K562 (cell line): Measurements from ENCODE around the gene LRRC25. TPM values are rescaled to one million over a fixed set of nuclear protein-coding genes. Genes with fewer than 3 reads are reported as not detected.

Experiments
- ARNT ChIP-seq, 2 experiments: fragments of 450-650 bp; IDR thresholded peaks; 2 replicates each; pipeline ENCODE4 v1.6.1; 2016; ENCODE audit warnings: mild to moderate bottlenecking in 1 of 2
- E2F3 ChIP-seq: fragments of 250-450 bp; sonication (Bioruptor Pico); IDR thresholded peaks from 2 replicates; pipeline ENCODE4 v1.4.0; 2020; ENCODE audit warnings: mild to moderate bottlenecking
- HDAC1 ChIP-seq, 2 experiments: fragments of 450-650 bp; IDR thresholded peaks; 2 replicates each; pipeline ENCODE4 v1.6.1; 2016 to 2017; ENCODE audit warnings: inconsistent platforms in 1 of 2, mild to moderate bottlenecking in 1 of 2, moderate library complexity in 1 of 2
- HDAC3 ChIP-seq: fragments of 450-650 bp; IDR thresholded peaks from 2 replicates; pipeline ENCODE4 v1.6.1; 2018; ENCODE audit warnings: borderline replicate concordance, mild to moderate bottlenecking, moderate library complexity; ENCODE audit not compliant: partially characterized antibody
- HDAC8 ChIP-seq: fragments of 450-650 bp; IDR thresholded peaks from 2 replicates; pipeline ENCODE4 v1.6.1; 2016; ENCODE audit warnings: mild to moderate bottlenecking, missing genetic modification characterization, moderate library complexity, missing compliant biosample characterization
- HINFP ChIP-seq: fragments of 450-650 bp; conservative IDR thresholded peaks from 2 replicates; pipeline ENCODE4 v1.6.1; 2016; ENCODE audit warnings: missing genetic modification characterization, low read depth, mild to moderate bottlenecking, control low read depth, missing compliant biosample characterization
- HMG20B ChIP-seq: fragments of 250-450 bp; sonication (Bioruptor Pico); IDR thresholded peaks from 2 replicates; pipeline ENCODE4 v1.5.0; 2021; ENCODE audit warnings: mild to moderate bottlenecking
- HNRNPL ChIP-seq: fragments of 200-400 bp; formaldehyde crosslinking; IDR thresholded peaks from 2 replicates; pipeline ENCODE4 v1.6.1; 2017; ENCODE audit warnings: low read depth, mild to moderate bottlenecking, low read length
- MBD2 ChIP-seq: sonication (generic); IDR thresholded peaks from 2 replicates; pipeline ENCODE4 v1.6.1; 2016; ENCODE audit warnings: low read depth, borderline replicate concordance
- MECOM ChIP-seq: fragments of 250-450 bp; sonication (Bioruptor Pico); IDR thresholded peaks from 2 replicates; pipeline ENCODE4 v1.8.0; 2022; ENCODE audit warnings: inconsistent platforms
- PKNOX1 ChIP-seq: fragments of 450-650 bp; IDR thresholded peaks from 2 replicates; pipeline ENCODE4 v1.6.1; 2016
- PTBP1 ChIP-seq: fragments of 200-400 bp; formaldehyde crosslinking; IDR thresholded peaks from 2 replicates; pipeline ENCODE4 v1.6.1; 2017; ENCODE audit warnings: low read depth, low read length
- RBFOX2 ChIP-seq: fragments of 200-400 bp; formaldehyde crosslinking; IDR thresholded peaks from 2 replicates; pipeline ENCODE4 v1.6.1; 2017; ENCODE audit warnings: low read depth, mild to moderate bottlenecking, low read length, moderate library complexity
- SMARCA4 ChIP-seq: fragments of 450-650 bp; IDR thresholded peaks from 2 replicates; pipeline ENCODE4 v1.6.1; 2016
- SMARCA5 ChIP-seq: fragments of 450-650 bp; IDR thresholded peaks from 2 replicates; pipeline ENCODE4 v1.6.1; 2016
- SRSF9 ChIP-seq: fragments of 200-400 bp; formaldehyde crosslinking; IDR thresholded peaks from 2 replicates; pipeline ENCODE4 v1.6.1; 2017; ENCODE audit warnings: low read depth, low read length, borderline replicate concordance
- ZNF121 ChIP-seq: sonication (generic); formaldehyde crosslinking; conservative IDR thresholded peaks from 2 replicates; pipeline ENCODE4 v1.8.0; 2022; ENCODE audit warnings: missing genetic modification reagents
- ZNF239 ChIP-seq: fragments of 250-450 bp; sonication (Bioruptor Pico); IDR thresholded peaks from 2 replicates; pipeline ENCODE4 v1.4.0; 2020; ENCODE audit warnings: mild to moderate bottlenecking
- ZNF79 ChIP-seq: fragments of 250-450 bp; sonication (Bioruptor Pico); IDR thresholded peaks from 2 replicates; pipeline ENCODE4 v1.4.0; 2020; ENCODE audit warnings: low read depth, mild to moderate bottlenecking, moderate library complexity
- ZSCAN29 ChIP-seq: fragments of 450-650 bp; IDR thresholded peaks from 2 replicates; pipeline ENCODE4 v1.6.1; 2017
- polyA plus RNA-seq, 8 experiments: library from polyadenylated mRNA; depleted of rRNA in 4 of 8; stranded (reverse) in 5 of 8; unstranded in 3 of 8; fragments of >200 nt; fragmentation: Nextera tagmentation in 2 of 8; fragmentation: Illumina TruSeq in 1 of 8; extraction: Ambion mirVana in 2 of 8; extraction: Trizol in 1 of 8; gene quantifications; 2 replicates each; pipeline versions ENCODE4 v1.2.1 to v1.2.3, GENCODE V29; 2011 to 2014; ENCODE audit warnings: inconsistent platforms in 1 of 8, missing spikeins in 1 of 8
- total RNA-seq, 7 experiments: library from RNA; depleted of rRNA in 6 of 7; stranded (reverse); fragments of >200 nt in 6 of 7; fragmentation: Illumina TruSeq in 2 of 7; extraction: Trizol in 2 of 7; gene quantifications; 2 replicates each; pipeline versions ENCODE4 v1.2.1 to v1.2.3, GENCODE V29; 2011 to 2021; ENCODE audit warnings: low replicate concordance in 1 of 7
- TF ChIP-seq, protein P1 (sequence below): fragments of 450-650 bp; IDR thresholded peaks from 2 replicates; pipeline ENCODE4 v1.6.1; 2016; ENCODE audit warnings: mild to moderate bottlenecking
- TF ChIP-seq, protein P2 (sequence below): fragments of 200-800 bp; sonication (Bioruptor generic); IDR thresholded peaks from 2 replicates; pipeline ENCODE4 v1.6.1; 2017; ENCODE audit warnings: missing genetic modification characterization, missing compliant biosample characterization

LRRC25 gene
- total and polyA plus RNA-seq, 9 of the 15 experiments (the other 6 are each of a cell fraction or from before 2014, with no cell fraction given), result 0.07 to 0.36 (median 0.10) TPM; not detected in 3

DNA sequence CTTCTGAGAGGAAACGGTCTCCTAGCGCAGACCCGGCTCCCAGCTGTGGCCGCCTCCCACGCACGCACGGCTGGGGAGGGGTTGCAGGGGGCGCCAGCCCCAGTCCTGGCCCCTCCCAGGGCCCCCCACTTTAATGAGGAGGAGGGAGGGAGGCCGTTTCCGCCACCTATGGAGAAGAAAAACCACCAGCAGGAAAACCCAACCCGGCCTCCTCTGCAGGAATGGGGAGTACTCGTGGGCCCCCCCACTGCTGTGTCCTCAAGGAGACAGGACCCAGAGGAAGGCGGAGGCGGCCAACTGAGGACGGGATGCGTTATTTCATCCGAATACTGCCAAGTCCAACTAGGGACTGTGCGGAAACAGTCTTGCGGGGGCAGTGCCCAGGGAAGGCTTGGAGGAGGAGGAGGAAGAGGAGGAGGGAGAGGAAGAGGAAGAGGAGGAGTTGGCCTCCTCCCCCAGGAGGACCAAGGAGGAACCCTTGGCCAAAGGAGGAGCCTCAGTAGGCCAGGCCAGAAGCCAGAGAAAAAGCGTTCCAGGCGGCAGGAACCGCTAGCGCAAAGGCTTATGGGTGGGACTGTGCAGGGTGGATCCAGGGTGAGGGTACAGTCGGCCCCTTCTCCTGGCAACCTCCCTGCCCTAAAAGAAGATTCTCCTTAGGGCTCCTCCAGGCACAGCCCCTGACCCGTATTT is 17.9 kb upstream of the LRRC25 start (continued):
- peak; percentile 11; the same call in 1 of the 2 replicates for TF ChIP-seq SMARCA5
- 0 out of 2 replicates have a peak, but pooled peaks have one; percentile 13 for TF ChIP-seq PTBP1
- TF ChIP-seq, protein P1, sequence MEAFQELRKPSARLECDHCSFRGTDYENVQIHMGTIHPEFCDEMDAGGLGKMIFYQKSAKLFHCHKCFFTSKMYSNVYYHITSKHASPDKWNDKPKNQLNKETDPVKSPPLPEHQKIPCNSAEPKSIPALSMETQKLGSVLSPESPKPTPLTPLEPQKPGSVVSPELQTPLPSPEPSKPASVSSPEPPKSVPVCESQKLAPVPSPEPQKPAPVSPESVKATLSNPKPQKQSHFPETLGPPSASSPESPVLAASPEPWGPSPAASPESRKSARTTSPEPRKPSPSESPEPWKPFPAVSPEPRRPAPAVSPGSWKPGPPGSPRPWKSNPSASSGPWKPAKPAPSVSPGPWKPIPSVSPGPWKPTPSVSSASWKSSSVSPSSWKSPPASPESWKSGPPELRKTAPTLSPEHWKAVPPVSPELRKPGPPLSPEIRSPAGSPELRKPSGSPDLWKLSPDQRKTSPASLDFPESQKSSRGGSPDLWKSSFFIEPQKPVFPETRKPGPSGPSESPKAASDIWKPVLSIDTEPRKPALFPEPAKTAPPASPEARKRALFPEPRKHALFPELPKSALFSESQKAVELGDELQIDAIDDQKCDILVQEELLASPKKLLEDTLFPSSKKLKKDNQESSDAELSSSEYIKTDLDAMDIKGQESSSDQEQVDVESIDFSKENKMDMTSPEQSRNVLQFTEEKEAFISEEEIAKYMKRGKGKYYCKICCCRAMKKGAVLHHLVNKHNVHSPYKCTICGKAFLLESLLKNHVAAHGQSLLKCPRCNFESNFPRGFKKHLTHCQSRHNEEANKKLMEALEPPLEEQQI, result no peak
- TF ChIP-seq E2F3, result peak; percentile 84; the same call in 1 of the 2 replicates
- TF ChIP-seq HINFP, result peak; percentile 97
- TF ChIP-seq RBFOX2, result peak; percentile 76
- TF ChIP-seq ZNF239 (CRISPR knock-in tag), result peak; percentile 44
- TF ChIP-seq, protein P2, sequence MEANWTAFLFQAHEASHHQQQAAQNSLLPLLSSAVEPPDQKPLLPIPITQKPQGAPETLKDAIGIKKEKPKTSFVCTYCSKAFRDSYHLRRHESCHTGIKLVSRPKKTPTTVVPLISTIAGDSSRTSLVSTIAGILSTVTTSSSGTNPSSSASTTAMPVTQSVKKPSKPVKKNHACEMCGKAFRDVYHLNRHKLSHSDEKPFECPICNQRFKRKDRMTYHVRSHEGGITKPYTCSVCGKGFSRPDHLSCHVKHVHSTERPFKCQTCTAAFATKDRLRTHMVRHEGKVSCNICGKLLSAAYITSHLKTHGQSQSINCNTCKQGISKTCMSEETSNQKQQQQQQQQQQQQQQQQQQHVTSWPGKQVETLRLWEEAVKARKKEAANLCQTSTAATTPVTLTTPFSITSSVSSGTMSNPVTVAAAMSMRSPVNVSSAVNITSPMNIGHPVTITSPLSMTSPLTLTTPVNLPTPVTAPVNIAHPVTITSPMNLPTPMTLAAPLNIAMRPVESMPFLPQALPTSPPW (CRISPR knock-in tag), result peak; percentile 96
- TF ChIP-seq PKNOX1, result peak; percentile 69
- no peak for TF ChIP-seq ZNF121
- TF ChIP-seq SRSF9, result no peak
- TF ChIP-seq HMG20B (CRISPR knock-in tag), result peak; percentile 47; the same call in 1 of the 2 replicates
- TF ChIP-seq SMARCA4, result peak; percentile 69
- TF ChIP-seq MECOM (CRISPR knock-in tag), result peak; percentile 87
- TF ChIP-seq HDAC1 (IDR thresholded peaks at IDR 0.05), result peak; percentile 56 to 89; a peak in 2 of 4 replicates
- TF ChIP-seq ZSCAN29, result peak; percentile 62; the same call in 1 of the 2 replicates
- TF ChIP-seq MBD2, result 0 out of 2 replicates have a peak, but pooled peaks have one; percentile 24
- peak; percentile 72; the same call in 1 of the 2 replicates for TF ChIP-seq HDAC8 (tag)
- TF ChIP-seq HDAC3, result peak; percentile 69
- 0 out of 2 replicates have a peak, but pooled peaks have one; percentile 24 for TF ChIP-seq HNRNPL
- 0 out of 4 replicates have a peak, but pooled peaks have one; percentile 21 to 27 for TF ChIP-seq ARNT (IDR thresholded peaks at IDR 0.05)
- peak; percentile 51 for TF ChIP-seq ZNF79 (CRISPR knock-in tag)
